ENCODE measurements around the gene LILRB1.
"Not testable (repeated sequence)": the region's sequence is repeated elsewhere in the genome, so short reads cannot be mapped to it uniquely, and the experiment has no call there.

The LILRB1 gene

GRCh38 chr19:54630262-54630661 is at the start of gene LILRB1:
Gene LILRB1 (plus strand): TSS chr19:54630484. CDS start chr19:54631074, 590 bp downstream.
- CTCF ChIA-PET; DNase-seq (ENCODE audit: low read depth, low spot score); POLR2A ChIA-PET; H3K4me3 ChIP-seq (ENCODE audit: low read depth, low read length): not testable (repeated sequence)

DNA sequence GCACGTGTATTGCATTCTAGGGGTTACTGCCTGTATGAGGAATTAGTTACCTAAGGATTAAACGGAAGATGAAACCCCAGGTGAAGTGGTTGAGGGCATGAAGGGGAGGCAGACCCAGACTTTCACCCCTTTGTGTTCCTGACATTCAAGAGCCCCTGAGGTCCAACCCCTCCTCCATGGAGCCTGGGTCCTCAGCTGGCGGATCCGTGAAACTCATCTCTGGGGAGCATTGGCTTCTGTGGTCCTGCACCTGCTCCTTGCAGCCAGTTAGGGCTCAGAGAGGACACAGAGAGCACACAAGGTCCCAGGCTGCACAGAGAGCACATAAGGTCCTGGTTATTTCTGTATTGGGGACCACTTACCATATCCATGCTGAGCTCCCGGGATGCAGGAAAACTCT is 43.9 kb upstream of the LILRB1 start:
- no peak for TF ChIP-seq CTCF (IDR thresholded peaks at IDR 0.05; ENCODE audit: insufficient read depth, low read length, missing control alignments)
- no peak for DNase-seq (ENCODE audit: low read depth, low spot score)
- ChIA-PET POLR2A (no interaction called here), CTCF (no interaction called here)
- no peak overlapping the region for H3K4me3 ChIP-seq (ENCODE audit: low read depth, low read length)

GRCh38 chr19:54587026-54587425 is 43.3 kb upstream of the LILRB1 start:
- ChIA-PET POLR2A (no interaction called here), CTCF (no interaction called here)
- H3K4me3 ChIP-seq (ENCODE audit: low read depth, low read length) = no peak overlapping the region
- DNase-seq (ENCODE audit: low read depth, low spot score) = no peak
- TF ChIP-seq CTCF (IDR thresholded peaks at IDR 0.05; ENCODE audit: insufficient read depth, low read length, missing control alignments) = no peak

- DNase-seq (ENCODE audit: low read depth, low spot score); H3K4me3 ChIP-seq (ENCODE audit: low read depth, low read length); POLR2A ChIA-PET; CTCF ChIA-PET: not testable (repeated sequence)
Observed at GRCh38 chr19:54593445-54593844, 36.8 kb upstream of the LILRB1 start, which contains the start of gene LILRA1. Gene LILRA1 (plus strand): TSS chr19:54593632. CDS start chr19:54594245, 613 bp downstream.

DNA sequence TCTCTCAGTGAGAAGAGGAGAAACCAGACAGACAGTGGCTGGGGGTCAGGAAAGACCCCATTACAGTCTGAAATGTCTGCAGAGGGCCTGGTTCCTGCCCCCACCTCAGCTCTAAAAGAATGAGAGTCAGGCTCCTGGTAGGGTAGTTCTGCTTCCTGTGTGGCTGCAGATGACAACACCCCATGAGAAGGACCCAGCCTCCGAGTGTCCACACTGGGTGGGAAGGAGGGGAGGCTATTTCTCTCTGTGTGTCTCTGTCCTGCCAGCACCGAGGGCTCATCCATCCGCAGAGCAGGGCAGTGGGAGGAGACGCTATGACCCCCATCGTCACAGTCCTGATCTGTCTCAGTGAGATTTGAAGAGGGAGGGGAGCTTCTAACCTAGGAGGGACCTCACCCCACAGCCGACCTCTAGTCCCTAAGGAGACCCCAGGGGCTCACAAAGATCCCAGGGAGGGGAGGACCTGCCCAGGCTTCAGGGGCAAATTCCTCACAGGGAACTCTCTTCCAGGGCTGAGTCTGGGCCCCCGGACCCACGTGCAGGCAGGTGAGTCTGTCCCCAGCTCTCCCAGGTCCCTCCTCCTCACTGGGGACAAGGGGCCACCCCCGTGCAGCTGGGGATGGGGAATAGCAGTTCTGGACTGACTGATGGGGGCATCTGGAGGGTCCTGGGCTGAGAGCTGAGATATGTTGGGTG is 36.2 kb upstream of the LILRB1 start:
- CTCF ChIA-PET; POLR2A ChIA-PET; DNase-seq (ENCODE audit: low read depth, low spot score); H3K4me3 ChIP-seq (ENCODE audit: low read depth, low read length): not testable (repeated sequence)

- H3K4me3 ChIP-seq (ENCODE audit: low read depth, low read length) = no peak overlapping the region
- no peak for TF ChIP-seq CTCF (IDR thresholded peaks at IDR 0.05; ENCODE audit: insufficient read depth, low read length, missing control alignments)
Observed at GRCh38 chr19:54594737-54595136, 35.5 kb upstream of the LILRB1 start.

GRCh38 chr19:54595680-54596436 is 34.4 kb upstream of the LILRB1 start:
- POLR2A ChIA-PET, CTCF ChIA-PET: not testable (repeated sequence)

More at GRCh38 chr19:54594737-54595136, 35.5 kb upstream of the LILRB1 start:
- DNase-seq (ENCODE audit: low read depth, low spot score) = no peak
- CTCF ChIA-PET = no interaction called here
- POLR2A ChIA-PET = no interaction called here

GRCh38 chr19:54600212-54600611 is 30.1 kb upstream of the LILRB1 start:
- ChIA-PET POLR2A (no interaction called here), CTCF (no interaction called here)
- no peak overlapping the region for H3K4me3 ChIP-seq (ENCODE audit: low read depth, low read length)
- no peak for DNase-seq (ENCODE audit: low read depth, low spot score)
- TF ChIP-seq CTCF (IDR thresholded peaks at IDR 0.05; ENCODE audit: insufficient read depth, low read length, missing control alignments) = no peak

More at GRCh38 chr19:54595680-54596436, 34.4 kb upstream of the LILRB1 start:
- H3K4me3 ChIP-seq (ENCODE audit: low read depth, low read length); DNase-seq (ENCODE audit: low read depth, low spot score): not testable (repeated sequence)

Data from AG04449 (cell line).